NB4 (cell line): ENCODE results near the gene GRIA2.

Experiments
- POLR2A ChIP-seq: IDR thresholded peaks from 2 replicates; pipeline ENCODE4 v1.6.1; 2011; ENCODE audit warnings: mild to moderate bottlenecking; ENCODE audit not compliant: insufficient read length; ENCODE audit errors: extremely low read depth
- TF ChIP-seq, protein P1 (sequence below): IDR thresholded peaks from one replicate; pipeline ENCODE4 v1.5.1; 2012; ENCODE audit warnings: low read depth, low read length

DNA sequence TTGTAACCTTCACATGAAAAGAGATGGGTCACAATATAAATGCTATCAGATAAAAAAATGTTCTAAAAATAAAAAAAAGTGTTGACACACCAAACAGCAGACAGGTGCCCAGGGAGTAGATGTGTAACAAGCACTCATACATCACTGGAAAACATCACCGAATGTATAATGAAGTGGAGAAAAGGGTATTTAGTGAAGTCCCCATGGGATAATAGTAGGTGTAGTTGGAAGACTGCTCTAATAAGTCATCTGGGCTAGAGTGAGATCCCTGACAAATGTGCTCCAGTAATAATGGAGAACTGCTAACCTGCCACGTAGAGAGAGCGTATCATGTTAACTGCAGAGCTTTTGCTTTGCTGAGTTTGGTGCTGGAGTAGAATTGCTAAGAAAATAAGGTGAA, 152.0 kb downstream of the GRIA2 start:
- TF ChIP-seq, protein P1, sequence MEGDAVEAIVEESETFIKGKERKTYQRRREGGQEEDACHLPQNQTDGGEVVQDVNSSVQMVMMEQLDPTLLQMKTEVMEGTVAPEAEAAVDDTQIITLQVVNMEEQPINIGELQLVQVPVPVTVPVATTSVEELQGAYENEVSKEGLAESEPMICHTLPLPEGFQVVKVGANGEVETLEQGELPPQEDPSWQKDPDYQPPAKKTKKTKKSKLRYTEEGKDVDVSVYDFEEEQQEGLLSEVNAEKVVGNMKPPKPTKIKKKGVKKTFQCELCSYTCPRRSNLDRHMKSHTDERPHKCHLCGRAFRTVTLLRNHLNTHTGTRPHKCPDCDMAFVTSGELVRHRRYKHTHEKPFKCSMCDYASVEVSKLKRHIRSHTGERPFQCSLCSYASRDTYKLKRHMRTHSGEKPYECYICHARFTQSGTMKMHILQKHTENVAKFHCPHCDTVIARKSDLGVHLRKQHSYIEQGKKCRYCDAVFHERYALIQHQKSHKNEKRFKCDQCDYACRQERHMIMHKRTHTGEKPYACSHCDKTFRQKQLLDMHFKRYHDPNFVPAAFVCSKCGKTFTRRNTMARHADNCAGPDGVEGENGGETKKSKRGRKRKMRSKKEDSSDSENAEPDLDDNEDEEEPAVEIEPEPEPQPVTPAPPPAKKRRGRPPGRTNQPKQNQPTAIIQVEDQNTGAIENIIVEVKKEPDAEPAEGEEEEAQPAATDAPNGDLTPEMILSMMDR, result no peak
- TF ChIP-seq POLR2A, result no peak
